Gastroesophageal sphincter (tissue), 4 donors: ENCODE results near the gene LMF2. TPM values are rescaled to one million over a fixed set of nuclear protein-coding genes. Genes with fewer than 3 reads are reported as not detected.

Experiments used
- ATAC-seq: fragments of 150-250 bp; one replicate; pipeline ENCODE4 v1.9.1; 2016; ENCODE audit warnings: mild to moderate bottlenecking, moderate library complexity
- H3K27ac ChIP-seq, 4 donors: fragments of 200-600 bp; sonication (generic) in 3 of 4; 1 replicate in 3 of 4; 2 replicates in 1 of 4; pipeline ENCODE4 v1.5.1; 2016 to 2019
- H3K27me3 ChIP-seq: fragments of 200-600 bp; sonication (generic); one replicate; pipeline ENCODE4 v1.5.1; 2019
- H3K36me3 ChIP-seq, 2 donors: fragments of 200-600 bp; sonication (generic); one replicate each; pipeline ENCODE4 v1.5.1; 2019; ENCODE audit warnings: control low read depth in 1 of 2
- H3K4me1 ChIP-seq, 3 donors: fragments of 200-600 bp; sonication (generic); 1 replicate in 2 of 3; 2 replicates in 1 of 3; pipeline ENCODE4 v1.5.1; 2016 to 2019; ENCODE audit warnings: control low read depth in 2 of 3
- H3K4me3 ChIP-seq, 2 donors: fragments of 200-600 bp; sonication (generic); one replicate each; pipeline ENCODE4 v1.5.1; 2019; ENCODE audit warnings: mild to moderate bottlenecking in 1 of 2, moderate library complexity in 1 of 2
- H3K9me3 ChIP-seq, 3 donors: fragments of 200-600 bp; sonication (generic); one replicate each; pipeline ENCODE4 v1.5.1; 2017 to 2019; ENCODE audit warnings: control low read depth in 2 of 3
- CTCF ChIP-seq, 4 experiments: fragments of 200-600 bp in 2 of 4; fragments of 450-650 bp in 2 of 4; sonication (generic) in 1 of 4; IDR thresholded peaks; one replicate each; pipeline ENCODE4 v1.5.1; 2017 to 2019; ENCODE audit warnings: antibody characterized with exemption in 4 of 4, mild to moderate bottlenecking in 2 of 4, moderate library complexity in 2 of 4
- EP300 ChIP-seq: sonication (generic); formaldehyde crosslinking; IDR thresholded peaks from one replicate; pipeline ENCODE4 v1.6.1; 2017; ENCODE audit warnings: antibody characterized with exemption, mild to moderate bottlenecking
- POLR2A ChIP-seq, 2 donors: fragments of 450-650 bp; IDR thresholded peaks; one replicate each; pipeline ENCODE4 v1.6.1; 2017; ENCODE audit warnings: antibody characterized with exemption in 2 of 2, mild to moderate bottlenecking in 2 of 2, moderate library complexity in 1 of 2
- POLR2AphosphoS5 ChIP-seq: sonication (generic); formaldehyde crosslinking; IDR thresholded peaks from one replicate; pipeline ENCODE4 v1.6.1; 2017; ENCODE audit warnings: antibody characterized with exemption
- WGBS, 2 donors: methylation state at CpG; one replicate each; pipeline ENCODE4 v1.1.5; 2018; ENCODE audit warnings: low coverage in 1 of 2; 5-methylcytosine and 5-hydroxymethylcytosine counted together
- total RNA-seq, 4 donors: library from RNA; depleted of rRNA; stranded (reverse); fragments of >200 nt; gene quantifications; one replicate each; pipeline ENCODE4 v1.1.0, GENCODE V29; 2016

LMF2 gene
- total RNA-seq, 4 donors from 2014 or later = 35.5 to 58.4 (median 45.1) TPM

GRCh38 chr22:50488886-50489285 is 18.6 kb downstream of the LMF2 start:
- H3K36me3 ChIP-seq = no peaks in the 10 kb centered on the region
- 69 to 80% methylated on average over 2 to 9 of the region's 19 CpGs for WGBS, 2 donors
- no peak overlapping the region for H3K27ac ChIP-seq
- peaks cover 57% of the 10 kb centered on the region for H3K27me3 ChIP-seq
- H3K4me3 ChIP-seq = no peak overlapping the region
- H3K4me1 ChIP-seq = no peaks in the 10 kb centered on the region
- no peak for TF ChIP-seq EP300
- TF ChIP-seq POLR2A (IDR thresholded peaks at IDR 0.05) = no peak
- no peak for TF ChIP-seq POLR2AphosphoS5
- TF ChIP-seq CTCF (IDR thresholded peaks at IDR 0.05) = no peak
- no peaks in the 10 kb centered on the region for H3K9me3 ChIP-seq
- ATAC-seq = no peak

GRCh38 chr22:50488006-50488677 is 19.4 kb downstream of the LMF2 start:
- no peak for ATAC-seq
- H3K27me3 ChIP-seq = peaks cover 64% of the 10 kb centered on the region

GRCh38 chr22:50487290-50488005 is 20.1 kb downstream of the LMF2 start:
- no peak overlapping the region for H3K4me3 ChIP-seq
- H3K27me3 ChIP-seq = peaks cover 71% of the 10 kb centered on the region
- no peaks in the 10 kb centered on the region for H3K36me3 ChIP-seq
- no peaks in the 10 kb centered on the region for H3K9me3 ChIP-seq
- TF ChIP-seq POLR2AphosphoS5 (no peak), CTCF (IDR thresholded peaks at IDR 0.05) (no peak), EP300 (no peak), POLR2A (IDR thresholded peaks at IDR 0.05) (no peak)
- ATAC-seq = no peak
- H3K4me1 ChIP-seq = peaks cover 0 to 1% (median 0%) of the 10 kb centered on the region in 3 donors
- H3K27ac ChIP-seq = no peak overlapping the region
- WGBS, 2 donors = no CpG with 5 or more reads among the region's 23 CpGs

More at GRCh38 chr22:50488006-50488677, 19.4 kb downstream of the LMF2 start:
- TF ChIP-seq POLR2A (IDR thresholded peaks at IDR 0.05) (no peak), CTCF (IDR thresholded peaks at IDR 0.05) (no peak), POLR2AphosphoS5 (no peak), EP300 (no peak)
- Histone ChIP-seq H3K4me1 (no peaks in the 10 kb centered on the region), H3K36me3 (no peaks in the 10 kb centered on the region), H3K27ac (no peak overlapping the region), H3K4me3 (no peak overlapping the region), H3K9me3 (no peaks in the 10 kb centered on the region)
- 100% methylated on average over 1 of the region's 18 CpGs; no CpG with 5 or more reads in 1 of the 2 donors for WGBS, 2 donors

- H3K4me1 ChIP-seq = peaks cover 0 to 8% (median 0%) of the 10 kb centered on the region in 3 donors
- H3K27ac ChIP-seq = no peak within 1 kb of the TSS
- no peaks in the 10 kb centered on the region for H3K9me3 ChIP-seq
- ATAC-seq = no peak
- H3K27me3 ChIP-seq = peaks cover 78% of the 10 kb centered on the region
- WGBS, 2 donors = no CpG with 5 or more reads among the region's 23 CpGs
- no peaks in the 10 kb centered on the region for H3K36me3 ChIP-seq
- H3K4me3 ChIP-seq = no peak within 1 kb of the TSS
- TF ChIP-seq POLR2A (IDR thresholded peaks at IDR 0.05) (no peak), POLR2AphosphoS5 (no peak), EP300 (no peak), CTCF (IDR thresholded peaks at IDR 0.05) (no peak)
These were observed 20.8 kb downstream of the LMF2 start, which contains the start of gene MIOX for GRCh38 chr22:50486561-50487289. MIOX (plus strand) TSS chr22:50486859; CDS start chr22:50486898, 39 bp downstream.
